ENCODE results near the gene ASB6.

DNA sequence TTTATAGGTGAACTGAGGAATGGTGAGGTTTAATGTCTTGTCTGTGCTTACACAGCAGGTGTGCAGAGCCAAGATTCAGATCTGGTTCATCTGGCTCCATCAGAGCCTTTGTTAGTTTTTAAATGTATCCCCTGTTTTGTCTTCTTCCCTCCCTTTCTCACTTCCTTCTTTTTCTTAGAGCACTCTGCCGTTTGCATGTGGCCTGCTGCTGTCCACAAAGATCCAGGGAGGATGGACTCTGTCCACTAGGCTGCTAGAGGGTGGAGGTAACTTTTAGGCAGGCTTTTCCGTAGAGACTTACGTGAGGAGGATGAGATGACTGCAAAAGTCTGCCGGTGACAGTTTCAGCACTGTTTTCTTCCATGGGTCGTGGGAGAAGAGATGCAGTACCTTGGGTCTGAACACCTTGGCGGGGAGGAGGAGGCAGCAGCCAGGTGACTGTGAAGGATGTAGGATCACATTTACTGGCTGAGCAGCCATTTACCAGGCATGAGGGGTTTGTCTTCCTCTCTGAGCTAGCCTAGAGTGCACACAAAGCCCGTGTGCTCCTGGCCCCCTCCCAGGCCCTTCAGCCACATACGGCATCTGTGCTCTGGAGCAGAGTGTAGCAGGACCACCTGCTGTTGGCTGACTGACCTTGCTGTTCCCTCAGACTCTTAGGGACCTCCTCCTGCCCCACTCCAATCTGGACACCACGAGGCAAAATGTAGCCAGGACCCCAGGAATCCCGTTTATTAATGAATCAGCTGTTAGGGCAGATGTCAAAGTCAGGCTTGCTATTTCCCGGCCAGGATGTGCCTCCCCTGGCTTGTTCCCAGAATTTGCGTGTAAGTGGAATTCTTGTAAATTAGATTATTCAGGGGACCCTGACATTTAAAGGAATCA is 14.2 kb downstream of the ASB6 start:
- no peak for TF ChIP-seq BHLHE40 (IDR thresholded peaks at IDR 0.05; ENCODE audit: low read depth, low read length)
- TF ChIP-seq, protein P1, sequence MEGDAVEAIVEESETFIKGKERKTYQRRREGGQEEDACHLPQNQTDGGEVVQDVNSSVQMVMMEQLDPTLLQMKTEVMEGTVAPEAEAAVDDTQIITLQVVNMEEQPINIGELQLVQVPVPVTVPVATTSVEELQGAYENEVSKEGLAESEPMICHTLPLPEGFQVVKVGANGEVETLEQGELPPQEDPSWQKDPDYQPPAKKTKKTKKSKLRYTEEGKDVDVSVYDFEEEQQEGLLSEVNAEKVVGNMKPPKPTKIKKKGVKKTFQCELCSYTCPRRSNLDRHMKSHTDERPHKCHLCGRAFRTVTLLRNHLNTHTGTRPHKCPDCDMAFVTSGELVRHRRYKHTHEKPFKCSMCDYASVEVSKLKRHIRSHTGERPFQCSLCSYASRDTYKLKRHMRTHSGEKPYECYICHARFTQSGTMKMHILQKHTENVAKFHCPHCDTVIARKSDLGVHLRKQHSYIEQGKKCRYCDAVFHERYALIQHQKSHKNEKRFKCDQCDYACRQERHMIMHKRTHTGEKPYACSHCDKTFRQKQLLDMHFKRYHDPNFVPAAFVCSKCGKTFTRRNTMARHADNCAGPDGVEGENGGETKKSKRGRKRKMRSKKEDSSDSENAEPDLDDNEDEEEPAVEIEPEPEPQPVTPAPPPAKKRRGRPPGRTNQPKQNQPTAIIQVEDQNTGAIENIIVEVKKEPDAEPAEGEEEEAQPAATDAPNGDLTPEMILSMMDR (IDR thresholded peaks at IDR 0.05), result no peak
